Prostate gland (tissue), 2 donors: Measurements from ENCODE around the gene SLC29A2.

Source experiments
- CTCF ChIP-seq, 4 experiments: fragments of 200-600 bp in 2 of 4; fragments of 450-650 bp in 2 of 4; sonication (generic) in 2 of 4; IDR thresholded peaks; 1 replicate in 3 of 4; 2 replicates in 1 of 4; pipeline ENCODE4 v1.5.1; 2016 to 2019; ENCODE audit warnings: antibody characterized with exemption in 4 of 4, mild to moderate bottlenecking in 2 of 4, moderate library complexity in 2 of 4
- POLR2A ChIP-seq: fragments of 450-650 bp; IDR thresholded peaks from one replicate; pipeline ENCODE4 v1.6.1; 2016; ENCODE audit warnings: antibody characterized with exemption, mild to moderate bottlenecking
- POLR2AphosphoS5 ChIP-seq: sonication (generic); formaldehyde crosslinking; IDR thresholded peaks from one replicate; pipeline ENCODE4 v1.6.1; 2017; ENCODE audit warnings: antibody characterized with exemption

GRCh38 chr11:66359662-66360087 lies 11.9 kb downstream of the SLC29A2 start:
- TF ChIP-seq POLR2A, result no peak
- no peak for TF ChIP-seq CTCF (IDR thresholded peaks at IDR 0.05)
- TF ChIP-seq POLR2AphosphoS5, result no peak
